Ovary (tissue), 3 donors: Measurements from ENCODE around the gene LCE3A.

Experiments used
- EP300 ChIP-seq: sonication (generic); formaldehyde crosslinking; IDR thresholded peaks from one replicate; pipeline ENCODE4 v1.6.1; 2017; ENCODE audit warnings: antibody characterized with exemption
- POLR2A ChIP-seq: fragments of 450-650 bp; IDR thresholded peaks from one replicate; pipeline ENCODE4 v1.6.1; 2017; ENCODE audit warnings: antibody characterized with exemption, mild to moderate bottlenecking, moderate library complexity
- TF ChIP-seq, protein P1 (sequence below), 3 donors: fragments of 450-650 bp in 2 of 3; fragments of 200-600 bp in 1 of 3; IDR thresholded peaks; one replicate each; pipeline versions ENCODE4 v1.5.1 to v1.8.0; 2016 to 2022; ENCODE audit warnings: antibody characterized with exemption in 3 of 3, mild to moderate bottlenecking in 1 of 3
- donor health status: DM: no; HTN: no; CAD: no.

DNA sequence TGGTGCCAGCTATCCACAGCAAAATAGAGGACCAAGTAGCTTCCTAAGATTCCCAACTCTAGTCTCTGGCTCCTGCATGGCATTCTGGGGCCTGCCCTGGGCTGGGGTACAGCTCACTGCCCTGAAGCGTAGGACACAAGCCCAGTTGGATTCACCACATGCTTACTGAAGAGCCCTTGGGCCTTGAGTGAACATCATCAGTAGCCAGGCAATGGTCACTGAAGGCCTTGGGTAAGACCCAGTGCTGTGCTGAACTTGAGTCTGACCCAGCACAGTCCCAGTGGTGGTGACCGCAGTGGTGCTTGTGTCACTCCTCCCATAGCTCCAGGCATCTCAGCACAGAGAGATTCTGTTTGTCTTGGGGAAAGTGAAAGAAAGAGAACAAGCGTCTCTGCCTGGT lies 7.7 kb upstream of the LCE3A start:
- TF ChIP-seq, protein P1, sequence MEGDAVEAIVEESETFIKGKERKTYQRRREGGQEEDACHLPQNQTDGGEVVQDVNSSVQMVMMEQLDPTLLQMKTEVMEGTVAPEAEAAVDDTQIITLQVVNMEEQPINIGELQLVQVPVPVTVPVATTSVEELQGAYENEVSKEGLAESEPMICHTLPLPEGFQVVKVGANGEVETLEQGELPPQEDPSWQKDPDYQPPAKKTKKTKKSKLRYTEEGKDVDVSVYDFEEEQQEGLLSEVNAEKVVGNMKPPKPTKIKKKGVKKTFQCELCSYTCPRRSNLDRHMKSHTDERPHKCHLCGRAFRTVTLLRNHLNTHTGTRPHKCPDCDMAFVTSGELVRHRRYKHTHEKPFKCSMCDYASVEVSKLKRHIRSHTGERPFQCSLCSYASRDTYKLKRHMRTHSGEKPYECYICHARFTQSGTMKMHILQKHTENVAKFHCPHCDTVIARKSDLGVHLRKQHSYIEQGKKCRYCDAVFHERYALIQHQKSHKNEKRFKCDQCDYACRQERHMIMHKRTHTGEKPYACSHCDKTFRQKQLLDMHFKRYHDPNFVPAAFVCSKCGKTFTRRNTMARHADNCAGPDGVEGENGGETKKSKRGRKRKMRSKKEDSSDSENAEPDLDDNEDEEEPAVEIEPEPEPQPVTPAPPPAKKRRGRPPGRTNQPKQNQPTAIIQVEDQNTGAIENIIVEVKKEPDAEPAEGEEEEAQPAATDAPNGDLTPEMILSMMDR (IDR thresholded peaks at IDR 0.05) = no peak
- TF ChIP-seq EP300 (no peak), POLR2A (no peak)
